Stimulated activated CD8-positive, alpha-beta memory T cell treated with anti-CD3 and anti-CD28 coated beads, Interleukin-2, amount 100 ng/mL, for 48 hours (primary cell): Measurements from ENCODE around the gene CCSER1.

Experiments
- DNase-seq, 2 donors: peaks; one replicate each; pipeline ENCODE4 v3.0.0-alpha.2; 2020; ENCODE audit warnings: low read depth in 2 of 2

CCSER1 gene

DNA sequence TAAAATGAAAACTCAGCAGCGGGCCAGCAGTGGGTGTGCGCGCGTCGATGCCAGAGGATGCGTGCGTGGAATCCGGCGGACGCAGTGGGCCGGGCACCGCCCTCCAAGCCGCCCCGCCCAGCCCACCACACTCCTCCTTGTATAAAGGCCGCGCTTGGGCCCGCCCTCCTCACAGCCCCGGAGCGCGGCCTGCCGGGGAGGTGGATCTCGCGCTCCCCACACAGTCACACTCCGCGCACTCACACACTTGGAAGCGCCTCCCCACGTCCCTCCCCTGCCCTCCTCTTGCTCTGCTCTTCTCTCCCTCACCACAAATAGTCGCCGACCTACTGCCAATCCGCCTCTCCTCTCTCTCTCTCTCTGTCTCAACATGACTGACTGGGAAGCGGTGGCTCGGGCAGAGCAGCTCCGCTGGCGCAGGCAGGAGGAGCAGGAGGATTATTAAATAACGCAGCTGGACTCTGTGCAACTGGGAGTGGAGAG lies at the start of gene CCSER1:
TSS of gene CCSER1 (plus strand) at position 172 of the 483 bp plus-strand sequence.
- peak in 1 of 2 donors; percentile 11 for DNase-seq

DNA sequence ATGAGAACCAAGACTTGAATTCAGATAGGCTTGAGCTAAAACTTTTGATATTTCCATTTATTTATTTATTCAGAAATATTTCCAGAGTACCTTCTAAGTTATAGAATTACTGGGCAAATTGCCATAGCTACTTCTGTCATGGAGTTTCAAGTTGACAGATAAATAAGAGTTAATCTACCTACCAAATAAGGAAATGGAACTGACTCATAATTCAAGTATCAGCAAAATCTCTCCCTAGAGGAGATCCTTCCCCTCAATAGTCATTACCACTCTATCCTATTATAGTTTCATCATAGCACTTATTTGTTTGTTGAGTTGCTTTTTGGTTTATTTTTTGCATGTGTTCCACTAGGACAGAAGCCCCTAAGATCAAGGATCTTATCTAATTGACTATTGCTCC lies 48.8 kb upstream of the CCSER1 start:
- DNase-seq = no peak

DNA sequence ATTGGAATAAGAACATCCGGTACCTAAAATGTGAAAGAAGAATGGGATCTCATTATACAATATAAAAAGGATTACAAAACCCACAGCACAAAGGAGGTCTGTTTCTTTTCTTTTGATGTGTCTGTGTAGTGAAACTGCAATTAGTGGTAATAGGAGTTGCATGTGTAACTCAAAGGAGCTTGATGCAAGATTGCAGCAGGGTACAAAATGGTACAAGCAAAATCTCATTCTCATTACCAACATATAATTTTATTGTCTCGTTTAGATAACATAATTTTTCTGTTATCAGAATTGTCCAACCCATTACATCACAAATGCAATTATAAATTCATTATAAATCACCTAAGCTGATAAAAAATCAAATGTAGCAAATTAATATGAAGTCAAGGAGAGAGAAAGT lies 47.1 kb upstream of the CCSER1 start:
- no peak for DNase-seq

DNA sequence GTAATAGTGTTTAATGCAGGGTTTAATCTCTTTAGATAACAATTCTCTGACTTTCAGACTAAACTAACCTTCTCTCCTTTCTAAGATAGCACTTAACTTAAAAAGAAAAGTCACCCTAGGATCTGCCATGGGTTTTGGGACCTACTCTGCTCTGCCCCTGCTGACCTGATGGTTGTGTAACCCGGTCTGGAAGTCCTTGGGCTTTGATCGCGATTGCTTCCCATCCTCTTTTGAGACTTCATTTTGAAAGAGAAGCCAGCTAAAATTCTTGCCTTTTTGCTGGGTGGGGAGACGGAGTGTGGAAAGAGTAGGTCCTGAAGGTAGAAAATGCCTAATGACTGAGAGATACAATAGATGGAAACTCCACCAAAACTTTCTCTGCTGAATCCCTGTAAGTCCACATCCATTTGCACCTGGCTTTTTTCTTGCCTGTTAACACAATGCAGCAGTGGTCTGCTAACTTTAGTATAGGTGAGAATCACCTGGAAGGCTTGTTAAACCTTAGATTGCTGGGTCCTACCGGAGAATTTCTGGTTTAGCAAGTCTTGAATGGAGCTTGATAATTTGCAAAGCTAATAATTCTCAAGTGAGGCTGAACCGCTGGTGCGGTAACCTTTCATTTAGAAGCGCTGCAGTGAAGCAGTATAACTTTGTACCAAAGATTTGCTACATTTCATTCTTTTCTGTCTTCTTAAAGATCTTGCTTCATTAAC lies 45.6 kb upstream of the CCSER1 start:
- no peak for DNase-seq

DNA sequence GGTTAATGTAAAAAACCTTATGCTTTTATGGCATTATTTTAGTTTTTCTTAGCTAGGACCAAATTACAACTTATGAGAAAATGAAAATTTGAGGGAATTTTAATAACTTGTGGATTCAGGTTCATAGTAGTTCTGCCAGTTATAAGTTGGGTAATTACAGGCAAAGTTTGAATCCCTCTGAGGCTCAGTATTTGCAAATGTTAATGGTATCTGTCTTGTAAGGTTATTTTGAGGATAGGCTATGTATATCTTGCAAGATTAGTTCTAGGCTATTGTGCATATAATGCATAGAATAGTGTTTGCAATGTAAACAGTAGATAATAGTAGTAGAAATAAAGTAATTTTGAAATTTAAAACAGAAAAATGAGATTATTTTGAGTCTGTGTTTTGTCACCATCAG lies 44.7 kb upstream of the CCSER1 start:
- no peak for DNase-seq

DNA sequence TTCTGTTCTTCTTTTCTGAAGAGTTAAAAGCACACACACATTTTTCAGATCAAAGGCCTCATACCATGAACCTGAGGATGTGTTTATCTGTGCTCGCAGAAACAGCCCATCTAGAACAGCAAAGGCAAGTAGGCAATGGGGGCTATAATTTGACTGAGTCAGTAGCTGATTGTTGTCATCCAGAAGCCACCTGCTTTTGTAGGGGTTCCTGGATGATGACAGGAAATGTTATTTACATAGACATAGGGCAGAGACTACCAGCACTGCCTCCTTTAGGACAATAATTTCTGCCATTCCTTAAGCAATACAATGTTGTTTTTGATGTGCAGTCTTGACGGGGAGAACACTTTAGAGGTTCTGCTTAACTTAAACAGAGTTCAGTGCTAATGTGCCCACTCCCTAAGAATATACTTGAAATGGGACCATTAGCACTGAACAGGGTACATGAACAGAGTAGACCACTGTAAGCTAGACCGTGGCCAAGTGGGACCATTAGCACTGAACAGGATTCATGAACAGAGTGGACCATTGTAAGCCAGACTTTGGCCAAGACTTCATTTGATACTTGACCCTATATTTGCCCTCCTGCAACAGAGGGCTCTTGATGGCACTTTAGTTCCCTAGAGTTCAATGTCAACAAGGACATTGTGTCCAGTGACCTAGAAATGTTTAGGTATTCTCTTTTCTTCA lies 42.8 kb upstream of the CCSER1 start:
- DNase-seq = no peak

DNA sequence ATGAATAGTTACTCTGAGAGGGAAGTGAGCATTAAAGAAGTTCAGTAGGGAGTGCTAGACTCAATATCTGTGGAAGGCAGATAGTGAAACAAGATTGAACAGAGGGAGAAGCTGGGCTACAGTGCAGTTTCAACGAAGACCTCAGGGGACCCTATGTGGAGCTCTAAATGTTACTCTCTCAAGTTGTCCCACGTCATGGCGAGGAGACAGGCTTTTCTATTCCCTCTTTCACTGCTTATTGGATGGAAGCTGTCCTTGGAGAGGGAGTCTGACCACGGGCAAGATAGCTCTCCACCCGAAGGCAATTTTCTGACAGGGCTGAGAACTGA lies 42.3 kb upstream of the CCSER1 start:
- DNase-seq = no peak

DNA sequence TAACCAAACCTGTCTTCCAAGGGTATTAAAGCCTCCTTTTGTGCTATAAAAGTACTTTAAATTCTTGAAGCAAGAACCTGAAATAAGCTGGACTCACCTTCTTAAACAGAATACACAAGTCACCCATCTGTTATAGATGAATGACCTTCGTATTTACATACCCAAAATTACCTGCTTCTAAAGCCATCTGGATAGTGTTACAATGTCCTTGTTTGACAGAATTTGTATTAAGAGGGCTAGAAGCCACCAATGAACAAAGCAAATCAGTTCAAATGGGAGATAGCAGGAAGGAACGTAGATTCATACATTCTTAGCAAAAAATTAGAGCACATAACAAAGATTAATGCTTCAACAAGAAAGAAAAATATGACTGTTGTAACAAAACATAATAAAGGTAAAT lies 33.7 kb upstream of the CCSER1 start:
- DNase-seq = no peak

DNA sequence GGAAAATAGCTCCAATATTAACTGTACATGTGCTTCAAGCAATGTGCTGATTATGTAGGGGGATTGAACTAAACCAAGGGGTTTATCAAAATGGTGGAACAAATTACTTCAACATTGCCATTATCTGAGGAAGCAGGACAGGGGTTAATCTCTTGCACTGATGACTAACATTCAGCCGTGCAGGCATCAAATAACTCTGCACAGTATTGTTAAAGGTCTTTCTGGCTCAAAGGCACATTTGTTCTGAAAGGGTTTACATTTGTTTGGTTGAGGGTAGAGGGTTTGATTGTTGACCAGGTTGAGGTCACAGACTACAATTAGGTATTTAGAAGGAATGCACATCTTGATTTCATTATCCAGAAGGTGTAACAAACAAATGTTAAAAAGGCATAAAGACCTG lies 32.2 kb upstream of the CCSER1 start:
- no peak for DNase-seq

DNA sequence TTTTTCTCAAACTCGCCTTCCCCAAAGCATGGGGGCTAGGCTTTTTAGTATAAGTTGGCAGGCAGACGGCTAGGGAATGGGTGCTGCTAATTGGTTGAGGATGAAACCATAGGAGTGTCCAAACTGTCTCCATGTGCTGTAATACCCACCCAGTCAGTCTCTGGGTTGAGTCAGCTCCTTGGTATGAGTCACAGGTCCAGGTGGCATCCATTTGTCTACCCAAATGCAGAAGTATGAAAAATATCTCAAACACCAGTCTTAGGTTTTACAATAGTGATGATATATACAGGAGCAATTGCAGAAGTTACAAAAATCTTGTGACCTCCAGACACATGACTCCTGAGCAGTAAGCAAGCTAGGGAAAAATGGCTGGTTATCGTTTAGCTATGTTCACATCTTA lies 27.4 kb upstream of the CCSER1 start:
- DNase-seq = no peak

DNA sequence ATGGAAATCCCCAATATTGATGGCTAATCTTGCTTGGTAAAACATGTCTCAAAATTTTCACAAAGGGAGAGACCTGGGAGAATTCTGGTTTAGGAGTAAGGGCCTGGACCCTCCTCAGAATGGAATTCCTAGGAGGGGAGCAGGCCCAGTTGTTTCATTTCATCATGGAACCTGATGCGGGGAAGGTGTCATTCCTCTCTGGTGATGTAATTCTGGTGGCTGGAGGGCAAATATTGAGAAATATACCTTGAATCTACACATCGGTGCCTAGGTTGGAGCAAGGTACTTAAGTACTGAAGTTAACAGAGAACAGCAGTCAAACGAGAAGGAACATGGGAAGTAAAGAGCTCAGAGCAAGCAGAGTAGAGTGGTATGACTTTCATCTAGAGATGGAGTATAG lies 23.2 kb upstream of the CCSER1 start:
- DNase-seq = no peak

DNA sequence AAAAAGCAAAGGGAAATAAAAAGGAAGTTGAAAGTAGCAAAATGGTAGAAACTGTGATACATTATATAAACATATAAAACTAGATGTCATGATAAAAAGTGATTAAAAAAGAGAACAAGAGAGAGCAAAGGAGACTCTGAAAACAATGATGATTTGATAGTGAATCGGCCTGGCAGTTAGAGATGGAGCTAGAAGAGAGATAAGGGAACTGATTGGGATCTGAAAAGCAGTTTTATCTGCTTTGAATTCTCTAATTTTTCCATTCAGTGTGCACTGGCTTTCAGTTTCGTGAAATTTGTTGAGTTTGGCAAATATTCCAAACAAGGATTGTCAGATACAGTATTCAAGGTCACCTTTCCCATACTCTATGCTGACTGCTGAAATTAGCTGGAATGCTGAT lies 21.9 kb upstream of the CCSER1 start:
- DNase-seq = no peak

DNA sequence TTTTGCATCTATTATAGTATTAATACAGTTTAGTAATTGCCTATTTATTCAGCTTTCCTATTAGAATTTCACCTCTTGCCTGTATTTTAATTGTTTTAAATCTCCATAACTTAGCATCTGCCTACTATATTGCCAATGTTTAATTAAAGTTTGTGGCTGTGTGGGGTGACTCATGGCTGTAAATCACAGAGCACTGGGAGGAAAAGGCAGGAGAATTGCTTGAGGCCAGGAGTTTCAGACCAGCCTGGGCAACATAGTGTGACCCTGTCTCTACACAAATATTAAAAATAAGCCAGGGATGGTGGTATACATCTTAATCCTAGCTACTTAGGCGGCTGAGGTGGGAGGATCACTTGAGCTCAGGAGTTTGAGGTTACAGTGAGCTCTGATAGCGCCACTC lies 14.5 kb upstream of the CCSER1 start:
- no peak for DNase-seq

DNA sequence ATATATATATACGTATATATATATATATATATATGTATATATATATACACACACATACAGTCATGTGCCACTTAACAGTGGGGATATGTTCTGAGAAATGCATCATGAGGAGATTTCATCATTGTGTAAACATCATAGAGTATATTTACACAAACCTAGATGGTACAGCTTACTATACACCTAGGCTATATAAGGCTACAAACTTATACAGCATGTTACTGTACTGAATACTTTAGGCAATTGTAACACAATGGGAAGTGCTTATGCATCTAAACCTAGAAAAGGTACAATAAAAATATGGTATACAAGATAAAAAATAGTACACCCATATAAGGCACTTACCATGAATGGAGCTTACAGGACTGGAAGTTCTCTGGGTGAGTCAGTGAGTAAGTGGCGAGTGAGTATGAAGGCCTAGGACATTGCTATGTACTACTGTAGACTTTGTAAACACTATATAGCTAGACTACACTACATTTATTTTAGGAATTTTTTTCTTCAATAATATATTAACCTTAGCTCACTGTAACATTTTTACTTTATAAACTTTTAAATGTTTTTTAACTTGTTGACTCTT lies 13.2 kb upstream of the CCSER1 start:
- DNase-seq = no peak

DNA sequence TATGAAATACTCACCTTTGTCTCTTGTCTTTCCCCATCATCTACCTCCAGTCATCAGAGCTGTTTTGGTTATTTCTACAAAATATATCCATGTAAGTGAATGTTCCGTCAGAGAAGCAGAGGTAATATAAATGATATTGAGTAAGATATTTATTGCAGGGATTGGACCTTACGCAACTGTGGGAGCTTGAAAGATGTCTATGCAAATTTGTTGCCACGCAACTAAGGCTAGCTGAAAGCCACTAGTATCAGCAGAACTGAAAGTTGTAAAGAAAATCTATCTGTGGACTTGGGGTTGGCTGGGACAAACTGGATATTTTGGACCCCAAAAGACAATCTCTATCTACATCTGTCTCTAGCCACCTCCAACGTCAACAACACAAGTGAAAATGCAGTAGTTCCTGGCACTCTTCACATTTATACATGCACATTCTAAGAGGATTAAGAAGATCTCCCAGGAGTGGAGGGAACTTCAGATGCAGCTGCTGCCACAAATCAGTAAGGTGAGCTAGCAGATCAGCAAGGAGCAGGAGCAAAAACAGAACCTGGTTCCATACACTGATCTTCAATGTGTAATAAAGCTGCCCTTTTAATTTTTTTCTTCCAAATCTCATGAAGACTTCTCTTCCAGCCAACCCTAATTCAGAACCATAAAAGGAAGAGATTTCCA lies 8.5 kb upstream of the CCSER1 start:
- no peak for DNase-seq

DNA sequence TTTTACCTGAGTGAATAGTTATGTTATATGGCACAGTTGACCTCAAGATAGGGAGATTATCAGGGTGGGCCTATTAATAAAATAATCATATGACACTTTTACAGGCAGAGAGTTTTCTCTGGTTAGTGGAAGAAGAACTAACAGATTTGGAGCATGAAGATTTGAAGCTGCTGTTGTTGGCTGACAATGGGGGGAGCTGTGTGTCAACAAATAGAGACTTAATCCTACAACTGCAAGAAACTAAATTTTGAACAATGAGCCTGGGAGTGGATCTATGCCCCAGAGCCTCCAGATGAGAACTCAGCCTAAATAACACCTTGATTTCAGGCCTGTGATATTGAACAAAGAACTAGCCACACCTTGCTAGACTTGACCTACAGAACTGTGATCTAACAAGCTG lies 7.2 kb upstream of the CCSER1 start:
- no peak for DNase-seq

DNA sequence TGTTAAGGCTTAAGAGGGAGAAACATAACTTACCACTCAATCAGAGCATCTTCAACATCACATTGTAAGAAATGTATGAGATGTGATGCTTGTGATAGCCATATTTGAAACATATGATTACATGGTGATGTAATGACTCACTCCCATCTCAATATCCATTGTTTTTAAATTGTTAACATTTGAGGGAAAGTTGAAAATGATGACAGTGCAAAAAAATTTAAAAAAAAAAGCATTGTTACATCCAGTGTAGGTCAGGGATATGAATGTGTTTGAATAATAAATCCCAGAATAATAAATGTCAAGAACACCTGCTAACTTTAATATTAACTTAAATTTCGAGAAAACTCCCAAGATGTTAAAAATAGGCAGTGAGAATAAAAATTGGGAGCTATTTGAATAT lies 6.4 kb upstream of the CCSER1 start:
- DNase-seq = no peak

DNA sequence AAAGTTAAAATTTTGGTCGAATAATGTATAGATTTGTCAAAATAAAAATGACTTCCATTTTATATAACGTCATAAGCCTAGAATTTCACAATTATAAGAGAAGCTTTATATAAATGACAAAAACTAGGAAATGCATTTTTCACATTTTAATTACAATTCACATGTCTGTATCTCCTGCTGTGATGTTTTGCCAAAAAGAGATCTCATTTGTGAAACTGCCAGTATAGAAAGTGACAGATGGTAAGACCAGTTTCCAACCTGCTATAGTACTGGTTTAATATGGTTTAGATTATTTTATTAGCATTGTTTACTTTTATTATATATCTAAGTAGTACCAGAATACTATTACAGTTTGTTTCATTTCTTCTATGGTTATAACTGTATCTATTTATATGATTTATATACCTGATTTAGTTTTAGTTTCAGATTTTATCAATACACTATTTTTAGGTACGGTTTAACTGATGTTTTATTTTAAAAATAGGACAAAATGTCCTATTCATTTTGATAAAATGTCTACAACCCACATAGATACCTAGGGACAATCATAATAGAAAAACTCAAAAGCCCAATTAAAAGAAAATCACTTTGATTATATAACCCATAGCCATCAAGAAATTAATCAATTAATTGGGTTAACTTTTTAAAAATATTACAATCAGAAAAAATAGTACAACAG lies 5.4 kb upstream of the CCSER1 start:
- DNase-seq = no peak

DNA sequence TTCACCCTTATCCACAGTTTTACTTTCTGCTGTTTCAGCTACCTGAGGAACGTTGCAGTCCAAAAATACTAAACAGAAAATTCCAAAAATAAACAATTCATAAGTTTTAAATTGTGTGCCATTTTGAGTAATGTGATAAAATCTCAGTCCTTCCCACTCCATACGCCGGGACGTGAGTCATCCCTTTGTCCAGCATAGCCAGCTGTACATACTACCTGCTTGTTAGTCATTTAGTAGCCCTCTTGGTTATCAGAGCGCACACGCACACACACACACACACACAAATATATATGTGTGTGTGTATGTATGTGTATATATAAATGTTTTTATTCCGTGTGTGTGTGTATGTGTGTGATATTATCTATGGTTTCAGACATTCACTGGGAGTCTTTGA lies 4.8 kb upstream of the CCSER1 start:
- no peak for DNase-seq

DNA sequence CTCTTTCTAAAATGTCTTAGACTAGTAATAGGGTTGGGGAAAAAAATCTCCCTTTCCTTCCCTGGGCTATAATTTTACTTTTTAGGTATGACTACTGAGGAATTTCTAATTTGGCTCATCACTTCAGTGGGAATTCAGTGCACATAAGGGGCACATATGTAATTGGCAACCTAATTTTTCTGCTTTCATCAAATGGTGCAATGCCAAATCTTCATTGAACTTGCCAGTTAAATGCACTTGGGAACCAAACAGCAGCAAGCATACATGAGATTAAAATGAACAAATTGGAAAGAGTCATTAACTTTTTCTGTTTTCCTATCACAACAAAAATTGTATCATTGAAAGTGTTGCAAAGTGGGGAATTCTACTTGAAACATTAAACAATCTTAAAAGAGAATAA lies 2.9 kb upstream of the CCSER1 start:
- no peak for DNase-seq

DNA sequence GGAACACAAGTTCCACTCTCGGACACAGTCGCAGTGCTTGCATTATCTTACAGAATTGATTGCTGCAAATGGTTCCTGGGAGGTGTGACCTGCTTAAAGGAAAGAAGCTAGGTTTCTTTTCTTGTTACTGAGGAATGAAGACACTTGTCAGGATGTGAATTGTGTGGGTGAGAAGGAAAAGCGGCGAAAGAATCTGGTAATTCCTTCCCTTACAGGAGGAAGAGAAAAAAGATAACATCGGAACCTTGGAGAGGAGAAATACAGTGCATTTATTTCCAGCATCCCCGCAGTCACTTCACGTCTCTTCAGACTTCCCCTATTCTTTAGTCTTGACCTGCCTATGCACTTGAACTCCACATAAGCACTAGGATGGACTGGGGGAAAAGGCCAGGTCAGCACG lies 389 bp upstream of the CCSER1 start:
- DNase-seq = no peak

DNA sequence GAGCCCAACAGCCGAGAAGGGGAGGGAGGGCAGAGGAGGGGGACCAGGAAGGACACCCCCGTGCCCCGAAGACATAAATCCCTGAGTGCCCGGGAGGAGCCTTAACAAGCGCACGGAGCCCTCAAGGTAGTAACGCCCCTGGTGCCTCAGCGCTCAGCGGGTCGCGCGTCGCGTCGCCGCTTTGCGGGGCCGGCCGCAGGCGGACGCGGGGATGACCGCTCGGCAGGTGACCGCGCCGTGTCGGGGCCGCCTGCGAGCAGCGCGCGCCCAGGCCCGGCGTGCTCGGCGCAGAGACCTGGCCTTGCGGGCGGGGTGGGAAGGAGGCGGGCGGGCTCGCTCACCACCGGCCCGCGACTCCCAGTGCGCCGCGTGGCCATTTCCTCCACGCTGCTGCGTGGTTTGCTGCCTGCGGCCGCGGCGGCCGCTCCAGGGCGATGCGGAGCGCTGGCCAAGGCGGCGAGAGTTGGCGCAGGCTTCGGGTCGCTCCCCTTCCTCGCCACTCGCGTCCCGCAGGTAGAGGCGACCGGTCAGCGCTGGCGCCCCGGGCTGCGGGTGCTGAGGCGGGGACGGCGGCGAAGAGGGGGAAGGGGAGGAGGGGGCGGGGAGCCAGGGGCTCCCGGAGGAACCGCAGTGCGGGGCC lies 632 bp downstream of the CCSER1 start:
- no peak for DNase-seq
